SK-N-SH (cell line): ENCODE results near the gene TMEM80. TPM values are rescaled to one million over a fixed set of nuclear protein-coding genes. Genes with fewer than 3 reads are reported as not detected.

Source experiments
- CTCF ChIA-PET: fragments of 300-600, 350-600 bp; formaldehyde crosslinking; extraction: SDS; loops from one replicate; lab custom pipeline; 2021; lab: Yijun Ruan, JAX
- POLR2A ChIA-PET: fragments of 350-600 bp; sonication (Branson Sonifier 250); formaldehyde crosslinking; extraction: SDS; loops from one replicate; lab custom pipeline; 2020; ENCODE audit warnings: antibody characterized with exemption, inconsistent platforms; lab: Yijun Ruan, JAX
- DNase-seq: peaks from one replicate; pipeline ENCODE4 v3.0.0; 2012
- H2AFZ ChIP-seq: fragments of 200-600 bp; sonication (generic); 2 replicates; pipeline ENCODE4 v1.8.1; 2016; ENCODE audit warnings: antibody characterized with exemption, mild to moderate bottlenecking, low read depth
- H3F3A ChIP-seq: fragments of 200-600 bp; sonication (generic); replicated peaks from 2 replicates; pipeline ENCODE3; 2016; ENCODE audit warnings: antibody characterized with exemption, mild to moderate bottlenecking; ENCODE audit not compliant: insufficient read depth
- H3K27ac ChIP-seq, 2 experiments: fragments of 200-500 bp in 1 of 2; fragments of 200-600 bp in 1 of 2; sonication (Bioruptor generic) in 1 of 2; sonication (generic), shearing (Covaris generic) in 1 of 2; 2 replicates each; pipeline versions ENCODE4 v1.5.1 to v1.6.1; 2014 to 2016; ENCODE audit warnings: low read depth in 2 of 2, inconsistent platforms in 1 of 2, low read length in 1 of 2, mild to moderate bottlenecking in 1 of 2, mixed read lengths in 1 of 2
- H3K27me3 ChIP-seq: fragments of 200-600 bp; sonication (generic), shearing (Covaris generic); 2 replicates; pipeline ENCODE4 v1.6.1; 2016; ENCODE audit warnings: mixed run types; ENCODE audit not compliant: insufficient read depth
- H3K36me3 ChIP-seq, 2 experiments: fragments of 200-500 bp in 1 of 2; fragments of 200-600 bp in 1 of 2; sonication (Bioruptor generic) in 1 of 2; sonication (generic) in 1 of 2; replicated peaks in 1 of 2; 2 replicates each; pipeline versions ENCODE3 to v1.5.1; 2014 to 2016; ENCODE audit warnings: low read length in 1 of 2, mild to moderate bottlenecking in 1 of 2; ENCODE audit not compliant: insufficient read depth in 2 of 2, control insufficient read depth in 1 of 2
- H3K4me1 ChIP-seq, 2 experiments: fragments of 200-500 bp in 1 of 2; fragments of 200-600 bp in 1 of 2; sonication (Bioruptor generic) in 1 of 2; sonication (generic), shearing (Covaris generic) in 1 of 2; 2 replicates each; pipeline versions ENCODE4 v1.5.1 to v1.6.1; 2014 to 2016; ENCODE audit warnings: low read depth in 1 of 2, low read length in 1 of 2, mixed run types in 1 of 2; ENCODE audit not compliant: insufficient read depth in 2 of 2, control insufficient read depth in 1 of 2
- H3K4me2 ChIP-seq: fragments of 200-600 bp; sonication (generic), shearing (Covaris generic); 2 replicates; pipeline ENCODE4 v1.6.1; 2017; ENCODE audit warnings: mixed run types
- H3K4me3 ChIP-seq, 2 experiments: fragments of 200-500 bp in 1 of 2; fragments of 200-600 bp in 1 of 2; sonication (Bioruptor generic) in 1 of 2; sonication (generic), shearing (Covaris generic) in 1 of 2; 2 replicates each; pipeline versions ENCODE4 v1.5.1 to v1.8.1; 2014 to 2016; ENCODE audit warnings: low read depth in 2 of 2, inconsistent platforms in 1 of 2, low read length in 1 of 2, mild to moderate bottlenecking in 1 of 2, mixed read lengths in 1 of 2, moderate library complexity in 1 of 2
- H3K79me2 ChIP-seq: fragments of 200-600 bp; sonication (generic); 2 replicates; pipeline ENCODE4 v1.8.1; 2017; ENCODE audit warnings: mild to moderate bottlenecking; ENCODE audit not compliant: insufficient read depth
- H3K9ac ChIP-seq: fragments of 200-600 bp; sonication (generic); 2 replicates; pipeline ENCODE4 v1.6.1; 2017; ENCODE audit warnings: mixed run types
- H3K9me2 ChIP-seq: fragments of 200-600 bp; sonication (generic); 2 replicates; pipeline ENCODE4 v1.6.1; 2017; ENCODE audit warnings: mixed run types
- H3K9me3 ChIP-seq: fragments of 200-600 bp; sonication (generic); 2 replicates; pipeline ENCODE4 v1.6.1; 2017; ENCODE audit warnings: mixed run types, mild to moderate bottlenecking, moderate library complexity
- H4K20me1 ChIP-seq: fragments of 200-600 bp; sonication (generic); 2 replicates; pipeline ENCODE4 v1.6.1; 2017; ENCODE audit warnings: mild to moderate bottlenecking, mixed run types; ENCODE audit not compliant: insufficient read depth
- ELF1 ChIP-seq: IDR thresholded peaks from 2 replicates; pipeline ENCODE4 v1.4.0; 2012
- EZH2phosphoT487 ChIP-seq: fragments of 200-600 bp; sonication (generic); IDR thresholded peaks from 2 replicates; pipeline ENCODE4 v1.6.1; 2017; ENCODE audit warnings: low read depth, mixed run types, mild to moderate bottlenecking, antibody characterized with exemption, moderate library complexity, borderline replicate concordance
- FOXJ3 ChIP-seq: sonication (generic); formaldehyde crosslinking; IDR thresholded peaks from 2 replicates; pipeline ENCODE4 v1.5.1; 2020; ENCODE audit warnings: mild to moderate bottlenecking, missing genetic modification reagents
- FOXM1 ChIP-seq: IDR thresholded peaks from 2 replicates; pipeline ENCODE4 v1.4.0; 2012; ENCODE audit warnings: low read depth, mild to moderate bottlenecking
- GABPA ChIP-seq: IDR thresholded peaks from 2 replicates; pipeline ENCODE4 v1.4.0; 2012; ENCODE audit warnings: low read depth, mild to moderate bottlenecking
- GATA2 ChIP-seq: sonication (generic); formaldehyde crosslinking; IDR thresholded peaks from 2 replicates; pipeline ENCODE4 v1.5.0; 2020; ENCODE audit warnings: mild to moderate bottlenecking, missing genetic modification reagents
- MEF2A ChIP-seq: IDR thresholded peaks from 2 replicates; pipeline ENCODE4 v1.4.0; 2012; ENCODE audit warnings: low read depth, borderline replicate concordance
- MXI1 ChIP-seq: IDR thresholded peaks from 2 replicates; pipeline ENCODE4 v1.6.1; 2012; ENCODE audit warnings: mild to moderate bottlenecking, low read depth, low read length, improper control_type of control experiment
- NFIC ChIP-seq: IDR thresholded peaks from 2 replicates; pipeline ENCODE4 v1.4.0; 2012; ENCODE audit warnings: borderline replicate concordance
- SIN3A ChIP-seq: IDR thresholded peaks from 2 replicates; pipeline ENCODE4 v1.6.1; 2012; ENCODE audit warnings: low read depth, mild to moderate bottlenecking, low read length, moderate library complexity, borderline replicate concordance
- SMC3 ChIP-seq: IDR thresholded peaks from 2 replicates; pipeline ENCODE4 v1.6.1; 2012; ENCODE audit warnings: low read depth, low read length, improper control_type of control experiment
- TAF1 ChIP-seq: IDR thresholded peaks from 2 replicates; pipeline ENCODE4 v1.6.1; 2012; ENCODE audit warnings: low read depth, mild to moderate bottlenecking, low read length, moderate library complexity, borderline replicate concordance
- TCF12 ChIP-seq: IDR thresholded peaks from 2 replicates; pipeline ENCODE4 v1.4.0; 2012
- TEAD4 ChIP-seq: IDR thresholded peaks from 2 replicates; pipeline ENCODE4 v1.4.0; 2012; ENCODE audit warnings: mild to moderate bottlenecking, borderline replicate concordance; ENCODE audit not compliant: insufficient read depth
- YY1 ChIP-seq: IDR thresholded peaks from 2 replicates; pipeline ENCODE4 v1.4.0; 2012; ENCODE audit warnings: low read depth, mild to moderate bottlenecking
- WGBS: methylation state at CpG from one replicate; pipeline ENCODE4 v1.1.6; 2017; ENCODE audit warnings: low lambda C conversion rate; 5-methylcytosine and 5-hydroxymethylcytosine counted together
- polyA plus RNA-seq, 3 experiments: library from polyadenylated mRNA; depleted of rRNA; stranded (reverse); fragments of >200 nt; gene quantifications; 2 replicates each; pipeline ENCODE4 v1.2.3, GENCODE V29; 2012
- TF ChIP-seq, protein P1 (sequence below): IDR thresholded peaks from 2 replicates; pipeline ENCODE4 v1.4.0; 2012; ENCODE audit warnings: low read depth, borderline replicate concordance
- TF ChIP-seq, protein P2 (sequence below): IDR thresholded peaks from 2 replicates; pipeline ENCODE4 v1.6.1; 2012; ENCODE audit warnings: mild to moderate bottlenecking, low read depth, low read length, moderate library complexity
- TF ChIP-seq, protein P3 (sequence below): IDR thresholded peaks from 2 replicates; pipeline ENCODE4; 2012
- TF ChIP-seq, protein P4 (sequence below): fragments of 150-350 bp; IDR thresholded peaks from 2 replicates; pipeline ENCODE4 v1.6.1; 2017; ENCODE audit warnings: antibody characterized with exemption, low read length, low read depth, borderline replicate concordance
- TF ChIP-seq, protein P5 (sequence below): IDR thresholded peaks from 2 replicates; pipeline ENCODE4 v1.4.0; 2012; ENCODE audit warnings: low read depth
- TF ChIP-seq, protein P6 (sequence below): IDR thresholded peaks from 2 replicates; pipeline ENCODE4 v1.4.0; 2012; ENCODE audit warnings: low read depth, borderline replicate concordance

The TMEM80 gene
- polyA plus RNA-seq, 1 of the 3 experiments (the other 2 are of a cell fraction) = 40.4 TPM

DNA sequence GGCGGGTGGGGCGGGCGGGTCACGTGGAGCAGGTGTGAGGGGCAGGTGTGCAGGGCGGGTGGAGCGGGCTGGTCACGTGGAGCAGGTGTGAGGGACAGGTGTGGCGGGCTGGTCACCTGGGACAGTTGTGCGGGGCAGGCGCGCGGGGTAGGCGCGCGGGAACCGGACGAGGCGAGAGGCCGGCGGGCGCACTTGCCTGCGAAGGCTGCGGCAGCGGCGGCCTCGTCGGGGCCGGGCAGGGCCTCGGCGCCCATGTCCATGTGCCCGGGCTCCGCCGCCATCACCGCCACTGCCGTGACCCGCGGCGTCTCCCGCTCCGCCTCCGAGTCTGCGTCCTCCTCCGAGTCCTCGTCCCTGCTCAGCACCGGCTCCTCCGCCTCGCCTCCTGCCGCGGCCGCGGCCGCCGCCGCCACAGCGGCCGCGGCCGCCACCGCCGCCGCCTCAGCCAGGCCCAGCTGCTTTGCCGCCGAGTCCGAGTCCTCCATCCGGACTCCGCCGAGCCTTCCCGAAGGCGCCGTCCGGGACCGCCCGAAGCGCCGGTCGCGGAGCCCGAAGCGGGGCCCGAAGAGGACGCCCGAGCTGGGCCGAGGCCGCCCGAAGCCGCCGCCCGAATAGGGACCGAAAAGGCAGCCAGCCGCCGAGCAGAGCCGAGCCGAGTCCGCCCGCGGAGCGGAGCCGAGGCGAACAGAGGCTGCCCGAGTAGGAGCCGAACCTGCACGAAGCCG, 891 bp upstream of the TMEM80 start, which contains the start of gene DEAF1:
Gene DEAF1 (minus strand): TSS at position 660 of the 725 bp plus-strand sequence. CDS start 175 bp downstream, at position 485.
- Histone ChIP-seq H3K9me2 (no peaks in the 10 kb centered on the region), H4K20me1 (peaks cover 16% of the 10 kb centered on the region), H3K4me1 (peaks cover 13 to 19% of the 10 kb centered on the region in 2 experiments; a peak in 2 of 4 replicates), H3K27ac (peak within 1 kb of the TSS; percentile 89 to 98), H2AFZ (peak within 1 kb of the TSS; percentile 88; the same call in 1 of the 2 replicates), H3K9me3 (no peaks in the 10 kb centered on the region), H3F3A (no peaks in the 10 kb centered on the region), H3K79me2 (peaks cover 52% of the 10 kb centered on the region), H3K27me3 (no peaks in the 10 kb centered on the region), H3K9ac (peak within 1 kb of the TSS; percentile 94), H3K4me3 (peak within 1 kb of the TSS; percentile 89 to 97), H3K4me2 (peak within 1 kb of the TSS; percentile 92), H3K36me3 (peaks cover 0 to 2% of the 10 kb centered on the region in 2 experiments)
- no peak for TF ChIP-seq FOXJ3 (CRISPR knock-in tag)
- TF ChIP-seq MEF2A = no peak
- no peak for TF ChIP-seq TEAD4
- TF ChIP-seq, protein P1, sequence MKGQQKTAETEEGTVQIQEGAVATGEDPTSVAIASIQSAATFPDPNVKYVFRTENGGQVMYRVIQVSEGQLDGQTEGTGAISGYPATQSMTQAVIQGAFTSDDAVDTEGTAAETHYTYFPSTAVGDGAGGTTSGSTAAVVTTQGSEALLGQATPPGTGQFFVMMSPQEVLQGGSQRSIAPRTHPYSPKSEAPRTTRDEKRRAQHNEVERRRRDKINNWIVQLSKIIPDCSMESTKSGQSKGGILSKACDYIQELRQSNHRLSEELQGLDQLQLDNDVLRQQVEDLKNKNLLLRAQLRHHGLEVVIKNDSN = peak; percentile 57; the same call in 1 of the 2 replicates
- TF ChIP-seq TAF1 = no peak
- TF ChIP-seq, protein P2, sequence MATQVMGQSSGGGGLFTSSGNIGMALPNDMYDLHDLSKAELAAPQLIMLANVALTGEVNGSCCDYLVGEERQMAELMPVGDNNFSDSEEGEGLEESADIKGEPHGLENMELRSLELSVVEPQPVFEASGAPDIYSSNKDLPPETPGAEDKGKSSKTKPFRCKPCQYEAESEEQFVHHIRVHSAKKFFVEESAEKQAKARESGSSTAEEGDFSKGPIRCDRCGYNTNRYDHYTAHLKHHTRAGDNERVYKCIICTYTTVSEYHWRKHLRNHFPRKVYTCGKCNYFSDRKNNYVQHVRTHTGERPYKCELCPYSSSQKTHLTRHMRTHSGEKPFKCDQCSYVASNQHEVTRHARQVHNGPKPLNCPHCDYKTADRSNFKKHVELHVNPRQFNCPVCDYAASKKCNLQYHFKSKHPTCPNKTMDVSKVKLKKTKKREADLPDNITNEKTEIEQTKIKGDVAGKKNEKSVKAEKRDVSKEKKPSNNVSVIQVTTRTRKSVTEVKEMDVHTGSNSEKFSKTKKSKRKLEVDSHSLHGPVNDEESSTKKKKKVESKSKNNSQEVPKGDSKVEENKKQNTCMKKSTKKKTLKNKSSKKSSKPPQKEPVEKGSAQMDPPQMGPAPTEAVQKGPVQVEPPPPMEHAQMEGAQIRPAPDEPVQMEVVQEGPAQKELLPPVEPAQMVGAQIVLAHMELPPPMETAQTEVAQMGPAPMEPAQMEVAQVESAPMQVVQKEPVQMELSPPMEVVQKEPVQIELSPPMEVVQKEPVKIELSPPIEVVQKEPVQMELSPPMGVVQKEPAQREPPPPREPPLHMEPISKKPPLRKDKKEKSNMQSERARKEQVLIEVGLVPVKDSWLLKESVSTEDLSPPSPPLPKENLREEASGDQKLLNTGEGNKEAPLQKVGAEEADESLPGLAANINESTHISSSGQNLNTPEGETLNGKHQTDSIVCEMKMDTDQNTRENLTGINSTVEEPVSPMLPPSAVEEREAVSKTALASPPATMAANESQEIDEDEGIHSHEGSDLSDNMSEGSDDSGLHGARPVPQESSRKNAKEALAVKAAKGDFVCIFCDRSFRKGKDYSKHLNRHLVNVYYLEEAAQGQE = no peak
- no peak for TF ChIP-seq NFIC
- TF ChIP-seq, protein P3, sequence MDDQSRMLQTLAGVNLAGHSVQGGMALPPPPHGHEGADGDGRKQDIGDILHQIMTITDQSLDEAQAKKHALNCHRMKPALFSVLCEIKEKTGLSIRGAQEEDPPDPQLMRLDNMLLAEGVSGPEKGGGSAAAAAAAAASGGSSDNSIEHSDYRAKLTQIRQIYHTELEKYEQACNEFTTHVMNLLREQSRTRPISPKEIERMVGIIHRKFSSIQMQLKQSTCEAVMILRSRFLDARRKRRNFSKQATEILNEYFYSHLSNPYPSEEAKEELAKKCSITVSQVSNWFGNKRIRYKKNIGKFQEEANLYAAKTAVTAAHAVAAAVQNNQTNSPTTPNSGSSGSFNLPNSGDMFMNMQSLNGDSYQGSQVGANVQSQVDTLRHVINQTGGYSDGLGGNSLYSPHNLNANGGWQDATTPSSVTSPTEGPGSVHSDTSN = no peak
- no peak for TF ChIP-seq ELF1
- TF ChIP-seq GATA2 = no peak
- no peak for TF ChIP-seq TCF12
- TF ChIP-seq, protein P4, sequence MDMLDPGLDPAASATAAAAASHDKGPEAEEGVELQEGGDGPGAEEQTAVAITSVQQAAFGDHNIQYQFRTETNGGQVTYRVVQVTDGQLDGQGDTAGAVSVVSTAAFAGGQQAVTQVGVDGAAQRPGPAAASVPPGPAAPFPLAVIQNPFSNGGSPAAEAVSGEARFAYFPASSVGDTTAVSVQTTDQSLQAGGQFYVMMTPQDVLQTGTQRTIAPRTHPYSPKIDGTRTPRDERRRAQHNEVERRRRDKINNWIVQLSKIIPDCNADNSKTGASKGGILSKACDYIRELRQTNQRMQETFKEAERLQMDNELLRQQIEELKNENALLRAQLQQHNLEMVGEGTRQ = 0 out of 2 replicates have a peak, but pooled peaks have one; percentile 12
- TF ChIP-seq, protein P5, sequence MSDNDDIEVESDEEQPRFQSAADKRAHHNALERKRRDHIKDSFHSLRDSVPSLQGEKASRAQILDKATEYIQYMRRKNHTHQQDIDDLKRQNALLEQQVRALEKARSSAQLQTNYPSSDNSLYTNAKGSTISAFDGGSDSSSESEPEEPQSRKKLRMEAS = peak; percentile 95
- no peak for TF ChIP-seq FOXM1
- TF ChIP-seq GABPA = no peak
- TF ChIP-seq EZH2phosphoT487 = no peak
- no peak for TF ChIP-seq SIN3A
- no peak for TF ChIP-seq MXI1
- TF ChIP-seq YY1 = 0 out of 2 replicates have a peak, but pooled peaks have one; percentile 28
- no peak for TF ChIP-seq SMC3
- TF ChIP-seq, protein P6, sequence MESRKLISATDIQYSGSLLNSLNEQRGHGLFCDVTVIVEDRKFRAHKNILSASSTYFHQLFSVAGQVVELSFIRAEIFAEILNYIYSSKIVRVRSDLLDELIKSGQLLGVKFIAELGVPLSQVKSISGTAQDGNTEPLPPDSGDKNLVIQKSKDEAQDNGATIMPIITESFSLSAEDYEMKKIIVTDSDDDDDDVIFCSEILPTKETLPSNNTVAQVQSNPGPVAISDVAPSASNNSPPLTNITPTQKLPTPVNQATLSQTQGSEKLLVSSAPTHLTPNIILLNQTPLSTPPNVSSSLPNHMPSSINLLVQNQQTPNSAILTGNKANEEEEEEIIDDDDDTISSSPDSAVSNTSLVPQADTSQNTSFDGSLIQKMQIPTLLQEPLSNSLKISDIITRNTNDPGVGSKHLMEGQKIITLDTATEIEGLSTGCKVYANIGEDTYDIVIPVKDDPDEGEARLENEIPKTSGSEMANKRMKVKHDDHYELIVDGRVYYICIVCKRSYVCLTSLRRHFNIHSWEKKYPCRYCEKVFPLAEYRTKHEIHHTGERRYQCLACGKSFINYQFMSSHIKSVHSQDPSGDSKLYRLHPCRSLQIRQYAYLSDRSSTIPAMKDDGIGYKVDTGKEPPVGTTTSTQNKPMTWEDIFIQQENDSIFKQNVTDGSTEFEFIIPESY = peak; percentile 3; the same call in 1 of the 2 replicates
- peak; percentile 95 for DNase-seq
- WGBS = 5% methylated on average over 8 of the region's 103 CpGs
- POLR2A ChIA-PET = interaction anchor here (1.1 to 1.9 kb wide), 3 partner anchors 12 to 124 kb away, joined by 3 to 5 read pairs (median 5); partner anchors contain the start of gene PNPLA2
- CTCF ChIA-PET = interaction anchor here (1.0 to 11.4 kb wide), 4 partner anchors 12 to 124 kb away, joined by 3 to 122 read pairs (median 4); partner anchors contain the start of genes GATD1 and PNPLA2
